ENCODE measurements around the gene SLC38A4.
"Not testable (repeated sequence)": the region's sequence is repeated elsewhere in the genome, so short reads cannot be mapped to it uniquely, and the experiment has no call there.

The SLC38A4 gene

DNA sequence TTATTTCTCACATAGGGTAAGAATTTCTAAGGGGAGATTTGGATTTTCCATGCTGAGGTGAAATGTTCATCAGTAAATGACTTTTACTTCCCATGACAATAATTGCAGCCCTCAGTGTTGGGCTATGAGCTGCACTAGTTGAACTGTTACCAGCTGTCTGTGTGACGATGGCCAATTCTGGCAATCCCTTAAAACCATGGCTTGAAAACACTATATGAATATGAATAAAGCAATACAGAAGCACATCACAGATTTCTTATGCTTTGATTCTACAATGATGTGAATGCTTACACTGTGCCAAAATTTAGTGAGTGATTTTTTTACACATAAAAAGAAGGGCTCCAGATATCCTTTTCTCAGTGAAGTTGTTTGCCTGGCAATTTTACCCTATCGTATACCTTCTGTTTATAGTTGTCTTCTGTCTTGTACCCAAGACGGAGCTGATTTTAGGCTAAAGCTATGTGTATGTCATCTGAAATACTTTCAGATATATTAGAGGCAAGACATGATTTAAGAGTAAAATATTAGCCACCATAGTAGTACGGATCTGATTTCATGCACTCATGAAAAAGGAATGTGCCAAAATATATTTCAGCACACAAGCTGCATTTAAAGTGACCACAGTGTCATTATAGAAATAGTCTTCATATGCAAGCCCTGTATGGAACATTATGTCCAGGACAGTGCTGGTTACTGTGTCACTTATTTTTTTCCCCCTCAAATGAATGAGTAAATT lies 52.0 kb downstream of the SLC38A4 start:
- no peak for DNase-seq

DNA sequence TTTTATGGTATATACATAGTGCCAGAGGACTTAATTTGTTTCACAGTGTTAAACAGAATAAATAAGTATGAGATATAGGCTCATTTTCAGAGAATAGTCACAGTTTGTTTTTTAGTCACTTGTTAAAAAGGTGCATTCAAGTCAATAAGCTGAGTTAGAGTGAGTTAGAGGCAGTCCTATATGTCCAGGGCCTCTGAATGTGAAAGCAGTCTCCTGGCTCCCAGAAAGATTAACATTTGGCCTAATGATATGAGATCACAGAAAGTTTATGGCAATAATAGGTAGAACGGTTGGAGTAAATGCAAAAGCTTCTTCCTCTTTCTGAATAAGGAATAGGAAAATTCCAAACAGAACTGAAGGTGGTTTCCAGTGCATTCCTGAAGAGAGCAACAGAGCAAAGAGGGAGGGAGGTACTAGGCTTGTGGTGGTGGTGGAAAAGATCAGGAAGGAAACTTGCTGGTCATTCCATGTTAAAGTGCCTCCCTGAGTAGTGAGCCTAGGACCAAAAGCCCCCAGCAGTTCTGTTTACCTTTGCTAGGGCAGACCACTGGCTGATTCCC lies 54.4 kb downstream of the SLC38A4 start:
- no peak for DNase-seq

DNA sequence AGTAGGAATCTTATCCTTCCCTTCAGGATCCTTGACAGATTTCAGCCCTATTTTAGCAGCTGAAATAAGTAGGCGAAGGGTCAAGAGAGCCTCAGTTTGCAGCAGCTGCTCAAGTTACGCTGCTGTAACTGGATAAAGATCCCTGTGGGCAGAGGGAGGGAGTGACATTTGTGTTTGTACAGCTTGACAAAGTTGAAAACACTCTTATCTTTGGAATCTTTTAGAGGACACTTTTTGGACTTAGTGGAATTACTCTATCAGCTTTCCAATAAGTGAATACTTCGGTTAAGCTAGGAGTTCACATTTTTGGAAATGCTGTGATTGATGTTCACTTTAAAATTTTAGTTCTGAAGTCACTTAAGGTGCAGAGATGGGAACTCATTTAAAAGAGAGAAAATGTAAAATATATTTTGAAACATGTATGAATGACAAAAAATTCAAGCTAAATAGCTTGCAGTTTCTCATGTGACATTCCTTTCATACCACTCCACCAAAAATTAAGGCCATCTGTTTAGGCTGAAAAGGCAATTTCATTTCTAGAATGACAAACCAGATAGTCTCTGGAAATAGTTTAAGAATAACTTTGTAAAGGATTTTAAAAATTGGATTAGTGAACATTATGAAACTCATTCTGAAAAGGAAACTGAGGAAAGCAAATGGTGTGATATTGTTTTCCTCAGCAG lies 55.2 kb downstream of the SLC38A4 start:
- DNase-seq = no peak

DNA sequence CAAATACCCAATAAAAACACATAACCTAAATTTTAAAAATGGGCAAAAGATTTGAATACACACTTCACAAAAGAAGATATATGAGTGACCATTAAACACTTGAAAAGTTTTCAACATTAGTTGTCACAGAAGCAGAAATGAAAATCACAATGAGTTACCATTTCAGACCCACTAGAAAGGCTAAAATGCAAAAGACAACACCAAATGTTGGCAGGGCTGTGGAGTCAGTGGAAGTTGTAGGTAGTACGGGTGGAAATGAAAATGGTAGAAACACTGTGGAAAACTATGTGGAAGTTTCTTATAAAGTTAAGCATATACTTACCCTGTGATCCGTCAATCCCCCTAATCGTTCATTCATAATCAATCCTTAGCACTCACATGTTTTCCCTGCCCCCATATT lies 61.8 kb downstream of the SLC38A4 start:
- no peak for DNase-seq

DNA sequence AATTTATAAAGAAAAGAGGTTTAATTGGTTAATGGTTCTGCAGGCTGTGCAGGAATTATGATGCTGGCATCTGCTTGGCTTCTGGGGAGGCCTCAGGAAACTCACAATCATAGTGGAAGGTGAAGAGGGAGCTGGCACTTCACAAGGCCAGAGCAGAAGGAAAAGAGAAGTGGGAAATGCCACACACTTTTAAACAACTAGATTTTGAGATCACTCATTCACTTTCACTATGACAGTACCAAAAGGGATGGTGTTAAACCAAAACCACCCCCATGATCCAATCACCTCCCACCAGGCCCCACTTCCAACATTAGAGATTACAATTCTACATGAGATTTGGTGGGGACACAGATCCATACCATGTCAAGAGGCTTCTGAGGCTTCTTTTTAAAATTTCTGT lies 62.6 kb downstream of the SLC38A4 start:
- no peak for DNase-seq

DNA sequence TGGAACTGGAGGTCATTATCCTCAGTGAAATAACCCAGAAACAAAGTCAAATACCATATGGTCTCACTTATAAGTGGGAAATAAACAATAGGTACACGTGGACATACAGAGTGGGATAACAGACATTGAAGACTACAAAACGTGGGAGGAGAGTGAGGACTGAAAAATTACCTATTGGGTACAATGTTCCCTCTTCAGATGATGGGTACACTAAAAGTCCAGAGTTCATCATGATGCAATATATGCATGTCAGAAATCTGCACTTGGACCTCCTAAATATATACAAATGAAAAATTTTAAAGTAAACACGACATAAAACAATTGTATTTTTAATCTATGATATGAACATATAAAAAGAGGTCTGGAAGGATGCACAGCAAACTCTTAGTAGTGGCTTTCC lies 71.2 kb downstream of the SLC38A4 start:
- DNase-seq = no peak

DNA sequence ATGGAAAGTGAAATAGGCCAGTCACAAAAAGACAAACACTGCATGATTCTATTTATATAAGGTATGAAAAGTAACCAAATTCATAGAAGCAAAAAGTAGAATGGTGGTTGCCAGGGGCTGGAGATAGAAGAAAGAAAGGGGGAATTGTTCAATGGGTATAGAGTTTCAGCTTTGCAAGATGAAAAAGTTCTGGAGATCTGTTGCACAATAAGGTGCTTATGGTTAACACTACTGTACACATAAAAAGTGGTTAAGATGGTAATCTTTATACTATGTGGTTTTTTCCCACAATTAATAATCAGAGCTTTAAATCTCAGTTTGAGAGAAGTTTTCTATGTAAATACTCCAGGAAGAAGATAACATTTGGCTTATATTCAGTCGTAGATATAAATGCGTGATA lies 73.4 kb downstream of the SLC38A4 start:
- no peak for DNase-seq

DNA sequence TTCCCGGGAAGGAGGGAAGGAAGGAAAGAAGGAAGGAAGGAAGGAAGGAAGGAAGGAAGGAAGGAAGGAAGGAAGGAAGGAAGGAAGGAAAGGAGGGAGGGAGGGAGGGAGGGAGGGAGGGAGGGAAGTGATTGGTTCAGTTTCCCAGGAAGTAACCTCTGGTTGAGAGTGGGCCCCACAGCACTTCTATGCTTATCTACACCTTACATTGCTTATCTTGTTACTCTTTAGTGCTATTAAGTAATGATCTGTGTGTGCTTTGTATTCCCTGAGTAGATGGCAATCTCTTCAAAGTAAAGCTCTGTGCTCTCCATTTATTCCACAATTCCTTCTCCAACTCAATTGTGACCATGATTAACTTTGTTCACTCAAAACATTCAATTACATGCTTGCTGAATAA lies 74.6 kb downstream of the SLC38A4 start:
- DNase-seq = no peak

DNA sequence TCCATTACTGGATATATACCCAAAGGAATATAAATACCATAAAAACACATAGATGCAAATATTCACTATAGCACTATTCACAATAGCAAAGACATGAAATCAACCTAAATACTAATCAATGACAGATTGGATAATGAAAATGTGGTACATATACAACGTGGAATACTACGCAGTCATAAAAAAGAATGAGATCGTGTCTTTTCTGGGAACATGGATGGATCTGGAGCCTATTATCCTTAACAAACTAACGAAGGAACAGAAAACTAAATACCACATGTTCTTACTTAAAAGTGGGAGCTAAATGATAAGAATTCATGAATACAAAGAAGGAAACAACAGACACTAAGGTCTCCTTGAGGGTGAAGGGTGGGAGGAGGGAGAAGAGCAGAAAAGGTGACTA lies 76.5 kb downstream of the SLC38A4 start:
- no peak for DNase-seq

DNA sequence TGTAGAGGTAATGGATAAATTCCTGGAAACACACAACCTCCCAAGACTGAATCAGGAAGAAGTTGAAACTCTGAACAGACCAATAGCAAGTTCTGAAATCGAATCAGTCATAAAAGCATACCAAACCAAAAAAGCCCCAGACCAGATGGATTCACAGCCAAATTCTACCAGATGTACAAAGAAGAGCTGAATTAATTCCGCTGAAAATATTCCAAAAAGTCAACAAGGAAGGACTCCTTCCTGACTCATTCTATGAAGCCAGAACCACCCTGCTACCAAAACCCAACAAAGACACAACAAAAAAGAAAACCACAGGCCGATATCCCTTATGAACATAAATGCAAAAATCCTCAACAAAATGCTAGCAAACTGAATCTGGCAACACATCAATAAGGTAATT lies 81.5 kb downstream of the SLC38A4 start:
- no peak for DNase-seq

DNA sequence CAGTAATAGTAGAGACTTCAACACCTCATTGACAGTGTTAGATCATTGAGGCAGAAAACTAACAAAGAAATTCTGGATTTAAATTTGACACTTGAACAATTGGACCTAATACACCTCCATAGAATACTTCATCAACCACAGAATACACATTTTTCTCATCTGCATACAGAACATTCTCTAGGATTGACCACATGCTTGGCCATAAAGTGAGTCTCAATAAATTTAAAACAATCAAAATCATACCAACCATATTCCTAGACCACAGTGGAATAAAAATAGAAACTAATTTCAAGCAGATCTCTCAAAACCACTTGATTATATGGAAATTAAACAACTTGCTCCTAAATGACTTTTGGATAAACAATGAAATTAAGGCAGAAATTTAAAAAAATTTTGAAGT lies 82.3 kb downstream of the SLC38A4 start:
- DNase-seq = no peak

DNA sequence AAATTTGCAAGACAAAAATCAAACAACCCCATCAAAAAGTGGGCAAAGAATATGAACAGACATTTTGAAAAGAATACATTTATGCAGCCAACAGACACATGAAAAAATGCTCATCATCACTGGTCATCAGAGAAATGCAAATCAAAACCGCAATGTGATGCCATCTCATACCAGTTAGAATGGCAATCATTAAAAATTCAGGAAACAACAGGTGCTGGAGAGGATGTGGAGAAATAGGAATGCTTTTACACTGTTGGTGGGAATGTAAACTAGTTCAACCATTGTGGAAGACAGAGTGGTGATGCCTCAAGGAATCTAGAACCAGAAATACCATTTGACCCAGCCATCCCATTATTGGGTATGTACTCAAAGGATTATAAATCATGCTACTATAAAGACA lies 83.5 kb downstream of the SLC38A4 start:
- DNase-seq = not testable (repeated sequence)

DNA sequence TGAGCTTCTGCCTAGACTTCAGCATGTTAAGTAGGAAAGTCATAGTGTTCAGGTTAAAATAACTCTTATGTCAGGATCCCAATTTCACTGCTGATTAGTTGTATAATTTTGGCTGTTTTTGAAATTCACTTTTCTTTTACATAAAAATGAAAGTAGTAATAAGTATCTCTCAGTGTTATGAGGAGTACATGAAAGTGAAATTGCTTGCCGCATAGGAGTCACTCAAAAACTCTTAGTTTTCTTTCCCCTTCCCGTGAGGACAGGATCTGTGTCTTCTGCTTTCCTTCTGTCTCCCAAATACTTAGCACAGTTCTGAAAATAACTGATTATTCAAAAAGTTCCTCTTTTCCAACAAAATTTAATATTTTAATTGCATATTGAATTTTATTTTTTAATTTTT lies 100.5 kb downstream of the SLC38A4 start:
- DNase-seq = no peak

DNA sequence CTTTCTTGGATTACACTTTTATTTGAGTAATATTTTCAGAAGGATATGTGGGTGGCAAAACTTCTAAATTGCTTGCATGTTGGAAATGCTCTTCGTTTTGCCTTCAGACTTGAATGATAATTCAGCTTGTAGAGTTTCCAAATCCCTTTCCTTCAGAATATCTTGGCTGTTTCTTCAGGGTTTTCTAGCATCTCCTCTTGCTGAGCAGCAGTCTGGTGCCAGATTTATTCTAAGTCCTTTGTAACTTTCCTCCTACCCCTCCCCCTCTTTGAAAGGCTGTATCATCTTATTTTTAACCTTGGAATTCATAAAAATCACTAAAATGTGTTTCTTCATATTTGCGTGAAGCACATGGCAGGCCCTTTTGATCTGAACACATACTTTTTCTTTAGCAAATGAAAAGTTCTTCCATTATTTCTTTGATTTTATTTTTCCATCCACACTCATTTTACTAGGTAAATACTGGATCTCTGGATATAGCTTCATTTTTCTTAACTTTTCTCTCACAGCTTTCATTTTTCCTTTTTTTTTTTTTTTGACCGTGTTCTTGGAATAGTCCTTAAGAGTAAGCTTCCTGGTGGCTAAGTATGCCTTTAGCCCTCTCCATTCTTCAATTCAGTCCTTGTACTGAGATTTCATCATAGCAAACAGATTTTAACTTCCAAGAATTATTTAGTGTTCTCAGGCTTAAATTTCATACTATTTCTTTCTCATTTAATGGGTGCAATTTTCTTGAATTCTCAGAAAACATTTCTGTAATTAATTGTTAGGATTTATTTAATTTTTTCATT lies 102.0 kb downstream of the SLC38A4 start:
- DNase-seq = no peak

DNA sequence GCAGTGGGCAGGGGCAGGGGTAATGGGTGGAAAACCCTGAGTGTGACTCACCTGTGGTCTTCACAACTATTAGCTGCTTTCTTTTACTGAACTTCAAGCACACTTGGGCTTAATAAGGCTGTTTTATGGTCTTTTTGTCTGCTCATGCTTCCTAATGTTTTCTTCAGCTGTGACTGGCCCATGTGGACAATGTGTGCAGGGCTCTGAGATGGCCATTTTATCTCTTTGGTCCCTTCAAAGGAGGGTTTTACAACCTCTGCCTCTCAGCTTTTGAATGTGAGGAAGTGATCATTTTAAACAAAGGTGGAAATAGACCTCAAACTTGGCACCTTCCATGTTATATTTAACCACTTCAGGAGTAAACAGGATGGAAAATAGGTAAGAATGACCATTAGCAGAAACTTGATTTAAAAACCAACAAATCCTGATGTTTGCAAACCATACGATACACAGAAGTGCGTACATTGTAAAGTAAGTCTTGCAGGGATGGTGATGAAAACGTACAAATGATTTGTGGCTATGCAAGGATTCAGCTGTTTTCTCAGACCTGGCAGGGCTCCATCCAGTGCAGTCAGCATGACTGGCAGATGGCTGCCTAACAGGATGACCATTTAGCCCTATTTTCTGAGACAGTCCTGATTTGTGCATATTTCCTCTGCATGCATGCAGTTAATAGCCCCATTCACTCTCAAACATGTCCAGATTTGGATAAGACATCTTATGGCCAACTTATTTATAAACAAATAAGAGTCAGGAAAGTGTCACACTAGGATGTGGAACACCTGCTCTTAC lies 103.2 kb downstream of the SLC38A4 start:
- DNase-seq = no peak

DNA sequence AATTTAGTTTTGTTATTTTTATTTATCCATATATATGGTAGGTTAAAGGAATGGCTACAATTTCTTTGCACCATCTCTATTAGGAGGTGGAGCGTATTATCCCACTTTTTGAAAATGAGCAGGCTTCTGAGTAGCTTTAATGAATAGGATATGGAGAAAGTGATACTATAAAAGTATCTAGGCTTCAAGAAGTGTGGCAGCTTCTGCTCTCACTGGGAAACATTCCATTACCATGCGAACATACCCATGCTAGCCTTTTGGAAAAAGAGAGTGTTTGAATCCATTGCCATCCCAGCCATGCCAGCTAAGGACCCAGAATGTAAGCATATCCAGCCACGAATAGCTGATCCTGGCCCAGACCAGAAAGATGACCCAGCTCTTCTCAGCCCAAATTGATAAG lies 107.3 kb downstream of the SLC38A4 start:
- no peak for DNase-seq

DNA sequence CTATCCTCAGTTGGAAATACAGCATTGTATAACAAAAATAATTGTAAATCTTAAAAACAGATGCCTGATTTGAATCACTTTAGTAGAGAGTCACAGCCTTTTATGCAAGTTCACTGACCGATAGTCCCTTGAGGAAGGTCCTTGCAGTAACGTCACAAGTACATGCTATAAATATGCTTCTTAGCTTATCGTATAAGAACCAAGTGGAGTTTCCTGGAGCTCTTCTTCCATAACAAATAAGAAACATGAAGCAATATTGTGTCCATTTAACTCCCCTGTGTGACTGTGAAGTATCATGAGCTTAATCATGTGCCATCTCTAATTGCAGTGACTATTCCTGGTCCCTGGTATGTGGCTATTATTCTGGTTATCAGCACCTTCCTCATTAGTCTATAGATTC lies 107.9 kb downstream of the SLC38A4 start:
- DNase-seq = no peak

DNA sequence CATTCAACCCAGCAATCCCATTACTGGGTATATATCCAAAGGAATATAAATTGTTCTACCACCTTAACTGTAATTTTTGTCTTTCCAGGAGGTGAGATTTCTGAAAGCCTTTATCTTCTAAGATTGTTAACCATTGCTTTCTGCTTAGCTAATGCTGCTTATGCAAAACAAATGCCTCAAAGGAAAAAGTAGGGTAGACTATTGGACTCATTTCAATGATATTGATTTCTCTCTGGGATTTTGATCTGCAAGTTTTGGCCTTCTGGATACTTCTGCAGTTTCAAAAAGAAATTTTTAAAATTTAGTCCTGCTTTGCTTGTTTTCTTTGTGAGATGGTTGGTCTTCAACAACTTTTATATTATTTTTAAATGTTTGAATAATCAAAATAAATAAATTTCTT lies 108.6 kb downstream of the SLC38A4 start:
- no peak for DNase-seq
